ENCODE data around the gene TPM1. TPM values are rescaled to one million over a fixed set of nuclear protein-coding genes. Genes with fewer than 3 reads are reported as not detected.

Gene TPM1
- total RNA-seq = 89.0 and 105 TPM in 2 replicates

DNA sequence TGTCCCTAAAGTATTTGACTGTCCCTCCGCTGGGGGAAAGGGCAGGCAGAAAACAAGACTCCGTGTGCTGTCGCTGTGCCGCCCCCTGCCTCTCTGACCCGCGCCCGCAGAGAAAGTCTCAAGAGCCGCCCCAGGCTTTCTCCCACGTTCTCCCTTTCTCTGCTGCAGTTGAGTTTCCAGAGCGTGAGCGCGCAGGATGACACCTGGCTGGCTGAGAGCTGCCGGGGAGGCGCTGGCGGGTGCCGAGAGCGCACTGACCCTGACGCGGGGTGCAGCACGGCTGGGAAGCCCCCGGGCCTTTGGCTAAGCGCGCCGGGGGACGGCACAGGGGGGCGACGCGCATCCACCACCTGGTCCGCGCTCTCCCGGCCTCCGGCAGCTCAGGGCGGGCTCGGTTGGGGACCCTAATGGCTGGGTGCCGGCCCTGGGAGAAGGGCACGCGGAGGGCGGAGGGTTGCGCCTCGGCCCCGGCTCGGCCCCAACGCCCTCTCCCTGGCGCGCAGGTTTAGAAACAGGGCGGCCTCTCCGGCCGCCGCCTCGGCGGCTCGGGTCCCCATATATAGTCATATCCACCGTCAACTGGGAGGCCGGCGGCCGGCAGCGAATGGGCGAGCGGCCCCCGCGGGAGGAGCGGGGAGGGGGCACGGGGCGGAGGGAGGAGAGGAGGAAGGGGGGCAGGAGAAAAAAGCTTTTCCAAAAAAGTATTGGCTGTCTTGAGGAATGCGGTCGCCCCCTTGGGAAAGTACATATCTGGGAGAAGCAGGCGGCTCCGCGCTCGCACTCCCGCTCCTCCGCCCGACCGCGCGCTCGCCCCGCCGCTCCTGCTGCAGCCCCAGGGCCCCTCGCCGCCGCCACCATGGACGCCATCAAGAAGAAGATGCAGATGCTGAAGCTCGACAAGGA, at the start of gene TPM1:
TPM1 (plus strand) TSS at position 774 of the 903 bp plus-strand sequence; CDS start at position 857, 83 bp downstream.

Other genes with a start within 250 kb of the TPM1 start
- gene LACTB, start 79.1 kb downstream of the TPM1 start, total RNA-seq = 15.5 and 21.1 TPM in 2 replicates
- gene RPS27L, start 114.7 kb downstream of the TPM1 start, total RNA-seq = 159 and 207 TPM in 2 replicates
- gene RAB8B, start 146.9 kb downstream of the TPM1 start, total RNA-seq = 43.3 and 46.1 TPM in 2 replicates
- gene APH1B, start 234.9 kb downstream of the TPM1 start, total RNA-seq = 13.0 and 14.5 TPM in 2 replicates